NCI-H1092 (cell line): ENCODE results near the gene KLHL9.
"Not testable (repeated sequence)": the region's sequence is repeated elsewhere in the genome, so short reads cannot be mapped to it uniquely, and the experiment has no call there.

Source experiments
- DNase-seq: peaks from one replicate; lab custom pipeline; 2025; lab: John Stamatoyannopoulos, UW

The KLHL9 gene

DNA sequence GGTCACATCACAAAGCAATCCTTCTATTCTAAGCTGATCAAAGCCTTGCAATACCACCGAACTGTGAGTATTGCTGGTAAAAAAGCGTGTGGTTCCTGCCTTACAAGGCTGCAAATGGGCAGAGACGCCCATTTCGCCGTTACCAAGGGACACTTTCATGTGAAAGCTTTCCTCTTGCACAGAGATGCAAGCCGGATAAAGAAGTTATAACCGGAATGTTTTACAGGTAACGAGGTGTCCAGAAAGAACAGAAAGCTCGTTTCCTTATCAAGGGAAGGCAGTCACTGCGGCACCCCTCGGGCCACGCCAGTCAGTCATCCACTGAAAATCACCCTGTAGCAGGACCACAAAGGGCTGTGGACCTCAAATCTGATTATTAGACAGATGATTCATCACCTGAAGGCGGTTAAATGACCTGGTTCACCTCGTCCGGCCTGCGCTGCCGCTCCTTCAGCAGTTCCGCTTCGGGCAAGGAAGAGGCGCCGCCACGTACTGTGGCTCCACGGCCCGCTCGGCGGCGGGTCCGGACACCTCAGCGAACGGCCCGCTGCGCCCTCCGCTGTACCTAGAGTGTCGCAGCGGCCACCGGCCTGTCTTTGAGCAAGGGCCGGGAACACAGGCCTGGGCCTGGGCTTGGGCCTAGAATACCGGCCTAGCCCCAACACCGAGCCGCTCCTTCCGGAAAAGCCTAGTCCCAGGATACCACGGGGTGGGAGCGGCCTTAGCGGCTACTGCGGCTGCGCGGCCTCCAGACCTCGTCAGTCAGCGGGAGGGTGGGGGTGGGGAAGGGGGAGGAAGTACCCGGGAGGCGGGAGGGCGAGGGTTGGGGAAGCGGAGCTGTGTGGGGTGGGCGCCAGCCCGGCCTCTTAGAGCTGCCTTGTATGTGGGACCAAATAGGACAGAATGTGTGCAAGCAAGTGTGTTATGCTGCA, at the start of gene KLHL9:
Gene KLHL9 (minus strand): TSS at position 704 of the 932 bp plus-strand sequence. CDS start 545 bp downstream, at position 159.
- peak; percentile 92 for DNase-seq

DNA sequence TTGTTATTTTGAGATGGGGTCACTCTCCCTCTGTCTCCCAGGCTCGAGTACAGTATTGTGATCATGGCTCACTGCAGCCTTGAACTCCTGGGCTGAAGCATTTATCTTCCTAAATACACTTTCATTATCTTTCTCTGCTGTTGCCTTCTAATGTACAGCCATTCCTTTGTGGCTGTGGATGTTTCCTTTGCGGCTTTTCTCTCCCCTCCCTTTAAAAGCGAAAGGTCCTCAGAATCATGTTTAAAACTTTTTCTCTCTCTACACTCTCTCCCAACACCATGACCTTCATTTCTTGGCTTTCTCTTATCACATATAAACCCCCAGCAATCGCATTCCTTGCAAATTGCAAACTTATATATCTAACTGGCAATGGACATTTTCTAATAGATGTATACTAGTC, 48.4 kb upstream of the KLHL9 start:
- no peak for DNase-seq

GRCh38 chr9:21381448-21382339, 46.5 kb upstream of the KLHL9 start:
- DNase-seq = no peak

- DNase-seq = not testable (repeated sequence)
These were observed 36.3 kb upstream of the KLHL9 start for GRCh38 chr9:21371467-21371866.

- no peak for DNase-seq
These were observed 32.8 kb upstream of the KLHL9 start, which contains the start of gene IFNA13 for GRCh38 chr9:21367957-21368356. Gene IFNA13 (minus strand): TSS chr9:21368057. CDS start chr9:21368010, 47 bp downstream.

DNA sequence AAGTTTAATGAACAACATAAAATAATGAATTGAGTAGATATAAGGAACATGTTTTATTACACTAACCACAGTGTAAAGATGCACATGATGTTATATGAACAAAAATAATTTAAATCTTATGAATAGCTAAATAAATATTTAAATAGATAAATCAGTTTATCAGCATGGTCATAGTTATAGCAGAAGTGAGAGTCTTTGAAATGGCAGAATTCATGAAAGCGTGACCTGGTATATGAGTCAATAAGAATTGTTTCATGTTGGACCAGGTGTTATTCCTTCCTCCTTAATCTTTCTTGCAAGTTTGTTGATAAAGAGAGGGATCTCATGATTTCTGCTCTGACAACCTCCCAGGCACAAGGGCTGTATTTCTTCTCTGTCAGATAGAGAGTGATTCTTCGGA, 32.0 kb upstream of the KLHL9 start:
- not testable (repeated sequence) for DNase-seq

DNA sequence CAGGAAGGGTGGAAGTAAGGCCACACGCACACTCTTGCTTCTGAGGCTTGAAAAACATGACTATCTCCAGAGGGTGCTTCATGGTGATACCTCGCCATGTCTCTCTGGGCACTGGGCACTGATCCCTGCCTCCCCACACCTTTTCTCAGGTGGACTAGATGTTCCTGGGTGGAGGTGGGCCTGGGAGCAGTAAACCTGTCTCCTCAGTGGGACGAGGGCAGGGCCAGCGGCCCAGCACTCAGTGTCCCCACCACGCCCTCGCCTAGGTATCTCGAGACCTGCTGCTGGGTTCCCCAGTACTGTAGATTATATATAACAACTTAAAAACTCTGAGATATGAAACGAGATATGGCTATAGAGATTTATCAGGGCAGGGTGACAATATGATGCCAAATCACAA, 27.1 kb upstream of the KLHL9 start:
- no peak for DNase-seq

DNA sequence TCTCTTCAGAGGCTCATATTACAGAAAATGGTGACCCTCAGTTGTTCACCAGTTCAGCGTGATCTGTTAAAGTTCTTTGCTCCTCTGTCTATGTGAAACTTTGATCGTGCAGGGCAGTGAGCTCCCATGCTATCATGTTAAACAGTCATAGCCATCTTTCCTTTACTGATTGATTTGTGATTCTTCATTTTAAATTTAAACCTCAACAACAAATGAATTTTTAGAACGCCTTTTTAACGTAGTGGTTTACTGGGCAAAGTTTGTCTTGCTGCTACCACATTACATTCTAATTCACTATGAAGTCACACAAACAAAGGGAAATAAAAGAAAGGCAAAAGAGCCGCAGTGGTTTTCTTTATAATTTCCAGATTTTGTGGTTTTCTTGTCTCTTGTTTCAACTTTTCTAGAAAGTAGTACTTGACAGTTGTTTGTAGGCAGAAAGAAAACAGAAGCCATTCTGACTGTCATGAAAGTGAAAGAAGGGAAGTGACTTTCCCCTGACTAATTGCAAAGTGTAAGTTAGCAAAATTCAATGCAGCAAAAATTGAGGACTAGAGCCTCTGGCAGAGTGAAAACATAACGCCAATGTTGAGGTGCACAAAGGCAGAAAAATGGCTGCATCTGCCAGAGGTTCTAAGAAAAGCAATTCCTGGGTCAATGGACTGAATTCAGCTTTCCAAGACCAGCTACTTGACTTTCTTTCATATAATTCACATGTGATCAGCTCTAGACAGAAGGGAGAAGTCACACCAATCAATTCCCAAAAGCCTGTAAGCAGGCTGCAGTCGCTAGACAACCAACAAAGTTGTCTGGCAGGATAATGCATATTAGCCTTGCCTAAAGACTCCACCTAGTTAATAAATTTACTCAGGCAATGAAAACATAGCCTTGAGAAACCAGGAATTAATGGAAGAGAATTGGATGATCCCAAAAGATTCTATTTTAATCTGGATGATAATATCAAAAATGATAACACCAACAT, 22.6 kb upstream of the KLHL9 start:
- DNase-seq = no peak

DNA sequence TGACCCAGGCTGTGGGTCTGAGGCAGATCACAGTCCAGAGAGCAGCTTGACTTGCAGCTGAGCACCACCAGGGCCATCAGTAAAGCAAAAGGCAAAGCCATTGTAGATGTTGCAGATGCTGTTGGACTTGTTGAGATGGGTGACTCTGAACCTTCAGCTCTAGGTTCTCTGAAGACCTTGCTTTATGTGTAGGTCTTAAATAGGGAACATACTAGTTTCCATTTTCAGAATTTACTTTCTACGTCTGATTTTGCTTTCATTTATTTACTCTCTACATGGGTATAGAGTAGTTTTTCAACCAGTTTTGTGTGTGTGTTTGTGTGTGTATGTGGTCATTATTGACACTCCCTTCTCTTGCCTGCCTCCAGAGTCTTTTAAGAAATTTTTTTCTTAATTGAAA, 15.6 kb upstream of the KLHL9 start, which contains the start of gene IFNA6:
Gene IFNA6 (minus strand): TSS at position 101 of the 400 bp plus-strand sequence. CDS start 0 bp downstream, at position 101.
- DNase-seq = no peak

GRCh38 chr9:21348430-21348970, 13.3 kb upstream of the KLHL9 start:
- no peak for DNase-seq

DNA sequence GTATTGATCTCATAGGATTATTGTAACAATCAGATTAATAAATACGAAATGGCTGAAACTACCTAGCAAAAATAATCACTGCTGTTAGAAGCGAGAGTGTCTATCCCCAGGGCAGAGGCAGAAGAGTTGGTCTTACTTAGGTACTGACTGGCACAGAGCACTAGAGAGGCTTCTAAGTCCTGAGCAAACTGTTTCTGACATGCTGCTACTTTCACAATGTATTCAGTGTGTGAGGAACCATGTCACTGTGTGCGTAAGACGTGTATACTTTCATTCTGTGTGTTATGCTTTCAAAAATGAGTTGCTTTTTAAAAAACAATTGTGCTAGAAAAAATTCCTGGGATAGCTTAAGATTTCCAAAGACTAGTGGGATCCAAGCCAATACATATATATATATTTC, 5.5 kb upstream of the KLHL9 start:
- no peak for DNase-seq

GRCh38 chr9:21336457-21336856, 1.3 kb upstream of the KLHL9 start:
- no peak for DNase-seq

- DNase-seq = no peak
These were observed 2.0 kb downstream of the KLHL9 start for GRCh38 chr9:21333226-21333625.

- no peak for DNase-seq
These were observed 3.4 kb downstream of the KLHL9 start for GRCh38 chr9:21331676-21332402.

- peak; percentile 48 for DNase-seq
These were observed 8.6 kb downstream of the KLHL9 start for GRCh38 chr9:21326526-21327139.

DNA sequence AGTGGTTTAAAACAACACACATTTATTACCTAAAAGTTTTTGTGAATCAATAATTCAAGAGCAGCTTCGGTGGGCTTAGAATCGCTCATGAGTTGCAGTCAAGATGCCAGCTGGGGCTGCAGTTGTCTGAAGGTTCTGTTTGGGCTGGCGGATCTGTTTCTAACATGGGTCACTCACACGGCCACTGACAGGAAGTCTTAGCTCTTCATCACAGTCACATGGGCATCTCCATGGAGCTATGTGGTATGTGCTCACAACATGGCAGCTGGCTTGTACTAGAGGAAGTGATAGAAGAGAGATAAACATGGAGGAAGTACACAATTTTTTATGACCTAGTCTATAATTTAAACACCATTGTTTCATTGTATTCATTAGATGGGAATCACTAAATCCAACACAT, 11.2 kb downstream of the KLHL9 start:
- no peak for DNase-seq

DNA sequence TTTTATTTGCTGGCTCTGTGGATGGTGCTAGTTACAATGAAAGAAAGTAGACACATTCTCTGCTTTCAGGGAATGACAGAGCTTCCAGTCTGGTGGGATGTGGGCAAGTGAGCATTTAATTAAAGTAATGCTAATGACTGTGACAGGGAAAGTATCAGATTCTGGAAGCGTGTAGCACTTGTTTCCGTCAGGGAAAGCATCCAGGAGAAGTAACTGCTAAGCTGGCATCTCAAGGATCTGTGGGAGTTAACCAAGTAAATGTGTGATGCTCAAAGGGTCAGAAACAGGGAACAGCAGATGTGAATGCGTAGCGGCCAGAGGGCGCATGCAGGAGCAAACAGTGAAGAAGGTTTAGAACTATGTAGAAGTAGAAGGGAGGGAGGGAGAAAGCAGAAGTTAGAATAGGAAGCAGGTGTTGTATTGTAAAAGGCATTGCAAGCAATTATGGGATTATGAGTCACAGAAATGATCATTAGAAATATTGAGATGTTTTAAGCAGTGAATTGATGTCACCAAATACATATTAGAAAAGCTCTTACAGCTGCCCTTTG, 12.2 kb downstream of the KLHL9 start:
- DNase-seq = no peak

- DNase-seq = no peak
These were observed 14.7 kb downstream of the KLHL9 start for GRCh38 chr9:21320465-21320864.
